NK-92 treated with Interleukin-12 subunit alpha and Interleukin-12 subunit beta, amount 100 ng/mL, for 24 hours (cell line): ENCODE results near the gene TFR2.

Experiments
- DNase-seq: peaks from one replicate; lab custom pipeline; 2025; lab: John Stamatoyannopoulos, UW

TFR2 gene

GRCh38 chr7:100641463-100641859, at the start of gene TFR2:
TSS of gene TFR2 (minus strand) at chr7:100641552. CDS start at chr7:100641509, 43 bp downstream.
- no peak for DNase-seq

GRCh38 chr7:100689230-100690135, 48.1 kb upstream of the TFR2 start:
- DNase-seq, result no peak

- DNase-seq, result no peak
These were observed 47.0 kb upstream of the TFR2 start for GRCh38 chr7:100688326-100688860.

GRCh38 chr7:100687751-100688300, 46.5 kb upstream of the TFR2 start:
- DNase-seq, result no peak

GRCh38 chr7:100687261-100687660, 45.9 kb upstream of the TFR2 start:
- no peak for DNase-seq

- no peak for DNase-seq
These were observed 45.5 kb upstream of the TFR2 start for GRCh38 chr7:100686822-100687211.

GRCh38 chr7:100686201-100686821, 45.0 kb upstream of the TFR2 start:
- DNase-seq, result no peak

GRCh38 chr7:100685631-100686145, 44.3 kb upstream of the TFR2 start:
- DNase-seq, result no peak

- DNase-seq, result no peak
These were observed 43.8 kb upstream of the TFR2 start for GRCh38 chr7:100685049-100685605.

GRCh38 chr7:100684534-100685042, 43.2 kb upstream of the TFR2 start:
- DNase-seq, result no peak

GRCh38 chr7:100683659-100684533, 42.5 kb upstream of the TFR2 start:
- DNase-seq, result no peak

- DNase-seq, result no peak
These were observed 41.8 kb upstream of the TFR2 start for GRCh38 chr7:100682991-100683658.

GRCh38 chr7:100682228-100682741, 40.9 kb upstream of the TFR2 start:
- no peak for DNase-seq

- no peak for DNase-seq
These were observed 40.3 kb upstream of the TFR2 start for GRCh38 chr7:100681491-100682227.

GRCh38 chr7:100680576-100681271, 39.4 kb upstream of the TFR2 start:
- no peak for DNase-seq

- no peak for DNase-seq
These were observed 38.7 kb upstream of the TFR2 start for GRCh38 chr7:100679927-100680575.

GRCh38 chr7:100679129-100679926, 38.0 kb upstream of the TFR2 start:
- DNase-seq, result no peak
